ENCODE results near the gene PKP1. TPM values are rescaled to one million over a fixed set of nuclear protein-coding genes. Genes with fewer than 3 reads are reported as not detected.
A peak's percentile ranks its signal among the peaks of the same experiment; 100 is the strongest.

Gene PKP1
- total and polyA plus RNA-seq, 7 donors: 0.32 to 6.7 (median 2.4) TPM

DNA sequence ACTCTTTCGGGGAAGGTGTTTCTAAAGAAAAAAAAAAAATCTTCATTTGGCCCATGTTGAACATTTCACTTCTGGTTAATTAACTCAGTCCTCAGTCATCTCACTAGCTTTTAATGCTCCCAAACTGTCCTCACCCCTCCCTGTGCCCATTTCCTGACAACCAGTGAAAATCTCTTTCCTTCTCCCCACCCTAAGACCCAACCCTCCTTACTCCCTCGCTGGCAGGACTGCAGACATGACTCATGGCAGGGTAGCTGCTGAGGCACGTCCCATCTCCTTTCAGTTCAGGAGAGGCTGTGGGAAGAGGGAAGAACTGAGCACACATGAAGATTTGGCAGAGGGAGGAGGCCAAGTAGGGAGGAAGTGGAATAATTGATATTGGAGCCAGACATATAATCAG, 12.6 kb downstream of the PKP1 start:
- intact Hi-C loops (cut with DNase I): no loop called here
- no peak for DNase-seq
- 44 to 62% (median 61%) methylated on average over 3 of the region's 3 CpGs for WGBS, 3 donors
- H3K4me1 ChIP-seq: no peaks in the 10 kb centered on the region
- H3K4me3 ChIP-seq: no peak overlapping the region
- no peaks in the 10 kb centered on the region for H3K36me3 ChIP-seq (ENCODE audit: insufficient read depth in 1 of 2, low read depth in 1 of 2)
- ATAC-seq: no peak
- no peak overlapping the region for H3K27ac ChIP-seq
- no peaks in the 10 kb centered on the region for H3K9me3 ChIP-seq
- H3K27me3 ChIP-seq (ENCODE audit: insufficient read depth in 3 of 3, low read length in 2 of 3): peaks cover 0 to 2% (median 0%) of the 10 kb centered on the region in 3 donors
- TF ChIP-seq, protein P1, sequence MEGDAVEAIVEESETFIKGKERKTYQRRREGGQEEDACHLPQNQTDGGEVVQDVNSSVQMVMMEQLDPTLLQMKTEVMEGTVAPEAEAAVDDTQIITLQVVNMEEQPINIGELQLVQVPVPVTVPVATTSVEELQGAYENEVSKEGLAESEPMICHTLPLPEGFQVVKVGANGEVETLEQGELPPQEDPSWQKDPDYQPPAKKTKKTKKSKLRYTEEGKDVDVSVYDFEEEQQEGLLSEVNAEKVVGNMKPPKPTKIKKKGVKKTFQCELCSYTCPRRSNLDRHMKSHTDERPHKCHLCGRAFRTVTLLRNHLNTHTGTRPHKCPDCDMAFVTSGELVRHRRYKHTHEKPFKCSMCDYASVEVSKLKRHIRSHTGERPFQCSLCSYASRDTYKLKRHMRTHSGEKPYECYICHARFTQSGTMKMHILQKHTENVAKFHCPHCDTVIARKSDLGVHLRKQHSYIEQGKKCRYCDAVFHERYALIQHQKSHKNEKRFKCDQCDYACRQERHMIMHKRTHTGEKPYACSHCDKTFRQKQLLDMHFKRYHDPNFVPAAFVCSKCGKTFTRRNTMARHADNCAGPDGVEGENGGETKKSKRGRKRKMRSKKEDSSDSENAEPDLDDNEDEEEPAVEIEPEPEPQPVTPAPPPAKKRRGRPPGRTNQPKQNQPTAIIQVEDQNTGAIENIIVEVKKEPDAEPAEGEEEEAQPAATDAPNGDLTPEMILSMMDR (IDR thresholded peaks at IDR 0.05): no peak

DNA sequence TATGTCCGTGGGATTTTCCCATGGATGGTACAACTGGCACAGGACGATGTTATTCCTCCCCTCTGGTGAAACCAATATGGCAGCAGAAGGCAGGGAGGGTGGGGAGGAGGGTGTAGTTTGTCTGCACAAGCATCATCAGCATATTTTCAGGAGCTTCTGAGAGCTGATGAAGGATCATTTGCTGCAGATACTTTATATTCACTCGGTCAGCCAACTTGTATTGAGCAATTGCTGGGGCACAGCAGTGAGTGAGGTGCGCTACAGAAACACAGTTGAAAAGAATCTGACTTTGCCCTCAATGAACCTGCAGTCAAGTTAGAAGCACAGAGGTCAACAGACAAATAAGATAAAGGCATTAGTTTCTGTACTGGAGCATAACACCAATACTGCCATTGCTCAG, 13.0 kb downstream of the PKP1 start:
- Histone ChIP-seq H3K9me3 (no peaks in the 10 kb centered on the region), H3K27ac (no peak overlapping the region), H3K27me3 (ENCODE audit: insufficient read depth in 3 of 3, low read length in 2 of 3) (peaks cover 0 to 2% (median 0%) of the 10 kb centered on the region in 3 donors), H3K36me3 (ENCODE audit: insufficient read depth in 1 of 2, low read depth in 1 of 2) (no peaks in the 10 kb centered on the region), H3K4me1 (no peaks in the 10 kb centered on the region), H3K4me3 (no peak overlapping the region)
- ATAC-seq (no peak), DNase-seq (no peak)
- TF ChIP-seq, protein P1 (IDR thresholded peaks at IDR 0.05): no peak
- intact Hi-C loops (cut with DNase I): no loop called here
- WGBS, 3 donors: 75 to 85% (median 85%) methylated on average over 4 of the region's 4 CpGs

DNA sequence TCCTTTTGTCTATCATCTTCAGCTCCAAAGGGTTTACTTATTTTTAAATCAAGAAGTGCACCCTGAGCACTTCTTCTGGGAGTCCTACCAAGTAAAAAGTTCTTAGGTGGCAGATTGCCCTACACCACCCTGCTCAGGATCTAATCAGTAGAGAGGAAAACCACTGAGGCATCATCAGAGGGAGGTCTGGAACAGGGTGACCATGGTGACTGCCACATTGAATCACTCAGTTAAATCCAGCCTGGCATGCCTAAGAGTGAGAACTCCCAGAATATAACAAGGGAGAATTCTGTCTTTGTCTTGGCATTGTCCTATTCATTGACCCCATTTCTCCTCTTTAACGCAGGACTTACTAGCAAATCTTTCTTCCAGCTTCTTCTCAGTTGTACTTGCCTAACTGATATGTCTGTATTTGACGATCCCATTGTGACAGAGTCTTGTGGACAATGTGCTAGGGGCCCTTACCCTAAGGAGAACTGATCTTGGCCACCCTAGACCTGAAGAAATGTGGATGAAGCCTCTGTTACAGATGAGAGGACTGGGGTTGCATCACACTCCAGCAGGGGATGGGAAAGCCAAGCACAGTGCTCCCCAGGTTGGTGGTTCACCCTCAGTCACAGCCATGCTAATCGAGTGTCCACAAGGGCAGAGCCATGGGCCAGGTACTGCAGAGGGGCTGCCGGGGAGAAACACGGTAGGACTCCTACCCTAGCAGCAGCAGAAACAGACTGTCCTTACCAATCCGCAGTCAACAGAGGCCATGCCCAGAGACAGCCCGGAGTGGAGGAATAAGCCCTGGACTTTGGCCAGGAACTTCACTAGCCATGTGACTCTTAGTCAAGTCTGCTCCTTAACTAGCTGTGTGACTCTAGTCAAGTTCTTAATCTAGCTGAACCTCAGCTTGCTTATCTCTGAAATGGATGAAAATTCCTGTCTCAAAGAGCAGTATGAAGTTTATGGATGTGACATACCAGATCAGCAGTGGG, 15.4 kb downstream of the PKP1 start:
- no peak overlapping the region for H3K27ac ChIP-seq
- no peak overlapping the region for H3K4me3 ChIP-seq
- 77 to 79% (median 78%) methylated on average over 7 of the region's 7 CpGs for WGBS, 3 donors
- no peaks in the 10 kb centered on the region for H3K9me3 ChIP-seq
- ATAC-seq (peak in 1 of 4 donors; percentile 46), DNase-seq (no peak)
- H3K4me1 ChIP-seq: no peaks in the 10 kb centered on the region
- H3K36me3 ChIP-seq (ENCODE audit: insufficient read depth in 1 of 2, low read depth in 1 of 2): no peaks in the 10 kb centered on the region
- intact Hi-C loops (cut with DNase I): no loop called here
- peaks cover 0 to 2% (median 0%) of the 10 kb centered on the region in 3 donors for H3K27me3 ChIP-seq (ENCODE audit: insufficient read depth in 3 of 3, low read length in 2 of 3)
- TF ChIP-seq, protein P1 (IDR thresholded peaks at IDR 0.05): no peak

DNA sequence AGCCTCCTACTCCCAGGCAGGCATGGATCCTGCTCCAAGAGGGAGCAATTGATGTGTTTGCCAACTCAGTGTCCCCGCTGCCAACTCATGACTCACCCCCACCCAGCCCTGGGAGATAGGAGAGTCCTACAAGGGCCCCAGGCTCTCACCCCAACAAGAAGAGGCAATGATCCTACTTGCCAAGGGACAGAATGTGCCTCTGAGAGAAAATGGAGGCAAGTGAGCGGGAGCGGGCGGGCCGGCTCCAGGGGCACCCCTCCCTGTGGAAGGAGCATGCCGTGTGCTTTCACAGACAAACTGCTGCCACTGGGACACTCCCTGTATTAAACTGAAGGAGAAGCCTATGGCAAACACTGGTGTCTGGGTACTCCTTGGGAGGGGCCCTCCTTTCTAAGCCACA, 16.7 kb downstream of the PKP1 start:
- Histone ChIP-seq H3K27me3 (ENCODE audit: insufficient read depth in 3 of 3, low read length in 2 of 3) (peaks cover 0 to 2% (median 0%) of the 10 kb centered on the region in 3 donors), H3K36me3 (ENCODE audit: insufficient read depth in 1 of 2, low read depth in 1 of 2) (no peaks in the 10 kb centered on the region), H3K4me3 (no peak overlapping the region), H3K9me3 (no peaks in the 10 kb centered on the region), H3K27ac (no peak overlapping the region), H3K4me1 (no peaks in the 10 kb centered on the region)
- intact Hi-C loops (cut with DNase I): no loop called here
- WGBS, 3 donors: 77 to 96% (median 84%) methylated on average over 6 of the region's 6 CpGs
- TF ChIP-seq, protein P1 (IDR thresholded peaks at IDR 0.05): no peak
- DNase-seq (no peak), ATAC-seq (peak in 2 of 4 donors; percentile 57 to 64)

Data from psoas muscle (tissue), 8 donors.